ENCODE measurements around the gene JADE3.

JADE3 gene

DNA sequence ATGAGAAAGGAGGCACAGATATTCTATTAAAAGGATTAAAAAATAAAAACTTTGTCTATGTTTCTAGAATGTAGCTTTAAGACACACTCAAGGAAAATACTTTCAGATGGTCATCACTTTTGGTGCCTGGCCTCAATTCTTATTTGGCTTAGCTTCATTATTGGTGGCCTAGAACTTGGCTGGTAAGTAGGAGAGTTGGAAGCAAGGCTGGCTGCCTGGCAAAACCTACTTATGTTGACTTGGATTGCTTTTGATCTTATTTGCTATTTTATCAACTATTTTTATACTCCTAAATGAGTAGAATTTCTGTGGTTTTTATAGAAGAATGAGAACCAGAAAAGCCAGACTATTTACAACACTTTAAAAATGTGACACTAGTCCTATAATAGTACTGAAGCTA lies 35.3 kb upstream of the JADE3 start:
- Histone ChIP-seq H2BK120ac (ENCODE audit: low read depth, low read length) (no peak overlapping the region), H3K36me3 (ENCODE audit: control insufficient read depth, insufficient read depth, low read length) (no peaks in the 10 kb centered on the region), H2AK5ac (ENCODE audit: low read length) (no peak overlapping the region), H3K9ac (ENCODE audit: low read length) (no peak overlapping the region), H3K4ac (ENCODE audit: low read depth, low read length) (no peak overlapping the region), H2BK5ac (ENCODE audit: low read length) (no peak overlapping the region), H4K8ac (ENCODE audit: low read depth, low read length) (no peak overlapping the region), H4K5ac (ENCODE audit: low read length) (no peak overlapping the region), H3K4me3 (ENCODE audit: low read length) (no peak overlapping the region), H3K23ac (ENCODE audit: low read length) (no peak overlapping the region), H3K56ac (ENCODE audit: low read length) (no peak overlapping the region), H3K27me3 (ENCODE audit: insufficient read depth, low read length, poor library complexity) (no peaks in the 10 kb centered on the region), H3K4me2 (ENCODE audit: low read length) (no peak overlapping the region), H3K79me2 (ENCODE audit: control insufficient read depth, insufficient read depth, low read length) (no peaks in the 10 kb centered on the region), H3K79me1 (ENCODE audit: low read length) (no peaks in the 10 kb centered on the region), H3K27ac (ENCODE audit: low read depth, low read length) (no peak overlapping the region), H2BK15ac (replicated peaks; ENCODE audit: low read depth) (no peak overlapping the region), H3K4me1 (ENCODE audit: control insufficient read depth, low read depth, low read length) (no peaks in the 10 kb centered on the region), H3K18ac (ENCODE audit: low read length) (no peak overlapping the region)
- DNase-seq = no peak

DNA sequence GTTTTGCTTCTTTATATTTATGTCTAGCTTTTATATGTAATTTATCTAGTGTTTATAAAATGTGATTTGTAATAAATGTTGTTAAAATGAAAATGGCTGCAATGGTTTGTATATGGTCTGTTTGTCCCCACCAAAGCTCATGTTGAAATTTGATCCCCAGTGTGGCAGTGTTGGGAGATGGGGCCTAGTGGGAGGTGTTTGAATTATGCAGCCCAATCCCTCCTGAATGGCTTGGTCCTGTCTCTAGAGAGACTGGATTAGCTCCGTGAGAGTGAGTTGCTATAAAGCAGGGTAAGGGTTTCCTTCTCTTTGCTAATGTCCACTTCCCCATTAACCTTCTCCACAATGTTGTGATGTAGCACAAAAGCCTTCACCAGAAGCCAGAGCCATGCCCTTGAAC lies 30.0 kb upstream of the JADE3 start:
- H3K4me3 ChIP-seq (ENCODE audit: low read length) = no peak overlapping the region
- no CpG with 5 or more reads among the region's 1 CpG for WGBS (ENCODE audit: extremely low coverage, insufficient coverage, low lambda C conversion rate)
- peak; percentile 45 for DNase-seq
- H2BK15ac ChIP-seq (replicated peaks; ENCODE audit: low read depth) = no peak overlapping the region
- H3K56ac ChIP-seq (ENCODE audit: low read length) = no peak overlapping the region
- H3K79me1 ChIP-seq (ENCODE audit: low read length) = no peaks in the 10 kb centered on the region
- no peak overlapping the region for H2BK120ac ChIP-seq (ENCODE audit: low read depth, low read length)
- H3K9ac ChIP-seq (ENCODE audit: low read length) = no peak overlapping the region
- no peak overlapping the region for H3K4ac ChIP-seq (ENCODE audit: low read depth, low read length)
- H3K36me3 ChIP-seq (ENCODE audit: control insufficient read depth, insufficient read depth, low read length) = no peaks in the 10 kb centered on the region
- no peak overlapping the region for H3K18ac ChIP-seq (ENCODE audit: low read length)
- no peak overlapping the region for H3K4me2 ChIP-seq (ENCODE audit: low read length)
- no peak overlapping the region for H3K27ac ChIP-seq (ENCODE audit: low read depth, low read length)
- no peak overlapping the region for H3K23ac ChIP-seq (ENCODE audit: low read length)
- no peak overlapping the region for H4K8ac ChIP-seq (ENCODE audit: low read depth, low read length)
- no peak overlapping the region for H2AK5ac ChIP-seq (ENCODE audit: low read length)
- no peak overlapping the region for H2BK5ac ChIP-seq (ENCODE audit: low read length)
- no peaks in the 10 kb centered on the region for H3K4me1 ChIP-seq (ENCODE audit: control insufficient read depth, low read depth, low read length)
- no peaks in the 10 kb centered on the region for H3K79me2 ChIP-seq (ENCODE audit: control insufficient read depth, insufficient read depth, low read length)
- no peaks in the 10 kb centered on the region for H3K27me3 ChIP-seq (ENCODE audit: insufficient read depth, low read length, poor library complexity)
- no peak overlapping the region for H4K5ac ChIP-seq (ENCODE audit: low read length)

DNA sequence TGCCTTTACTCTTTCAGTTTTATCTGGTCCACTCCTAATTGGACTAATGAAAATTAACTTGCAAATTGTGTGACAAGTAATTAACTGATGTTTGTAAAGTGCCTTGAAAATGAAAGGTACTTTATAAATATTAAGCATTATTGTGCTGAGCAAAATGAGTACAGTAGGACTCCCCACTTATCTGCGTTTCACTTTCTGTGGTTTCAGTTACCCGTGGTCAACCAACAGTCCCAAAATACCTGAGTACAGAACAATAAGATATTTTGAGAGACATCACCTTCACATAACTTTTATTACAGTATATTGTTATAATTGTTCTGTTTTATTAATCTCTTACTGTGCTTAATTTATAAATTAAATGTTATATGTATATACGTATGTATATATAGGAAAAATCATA lies 27.4 kb upstream of the JADE3 start:
- Histone ChIP-seq H3K27ac (ENCODE audit: low read depth, low read length) (no peak overlapping the region), H2BK15ac (replicated peaks; ENCODE audit: low read depth) (no peak overlapping the region), H4K8ac (ENCODE audit: low read depth, low read length) (no peak overlapping the region), H3K23ac (ENCODE audit: low read length) (no peak overlapping the region), H3K4ac (ENCODE audit: low read depth, low read length) (no peak overlapping the region), H3K56ac (ENCODE audit: low read length) (no peak overlapping the region), H3K18ac (ENCODE audit: low read length) (no peak overlapping the region), H4K5ac (ENCODE audit: low read length) (no peak overlapping the region), H2BK120ac (ENCODE audit: low read depth, low read length) (no peak overlapping the region), H3K9ac (ENCODE audit: low read length) (no peak overlapping the region), H3K4me3 (ENCODE audit: low read length) (no peak overlapping the region), H3K79me1 (ENCODE audit: low read length) (no peaks in the 10 kb centered on the region), H3K36me3 (ENCODE audit: control insufficient read depth, insufficient read depth, low read length) (no peaks in the 10 kb centered on the region), H3K4me2 (ENCODE audit: low read length) (no peak overlapping the region), H3K79me2 (ENCODE audit: control insufficient read depth, insufficient read depth, low read length) (no peaks in the 10 kb centered on the region), H2AK5ac (ENCODE audit: low read length) (no peak overlapping the region), H2BK5ac (ENCODE audit: low read length) (no peak overlapping the region), H3K27me3 (ENCODE audit: insufficient read depth, low read length, poor library complexity) (no peaks in the 10 kb centered on the region), H3K4me1 (ENCODE audit: control insufficient read depth, low read depth, low read length) (no peaks in the 10 kb centered on the region)
- no CpG with 5 or more reads among the region's 3 CpGs for WGBS (ENCODE audit: extremely low coverage, insufficient coverage, low lambda C conversion rate)
- DNase-seq = no peak

DNA sequence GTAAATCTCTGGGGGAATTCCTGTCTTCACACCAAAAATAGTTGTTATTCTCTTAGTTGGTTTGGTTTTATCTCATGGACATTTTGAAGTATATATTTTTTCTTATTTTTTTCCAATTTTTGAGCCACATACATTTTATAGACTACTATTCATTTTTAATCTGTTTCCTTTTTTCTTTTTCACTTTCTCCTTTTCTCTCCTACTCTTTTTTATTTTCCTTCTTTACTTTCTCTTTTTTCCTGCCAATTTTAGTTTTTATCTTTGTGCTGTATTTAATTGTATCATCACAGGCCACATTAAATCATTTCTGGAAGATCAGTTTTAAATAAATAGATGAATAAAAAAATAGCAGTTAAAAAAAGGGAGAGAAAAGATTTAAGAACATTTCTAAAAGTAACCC lies 14.0 kb upstream of the JADE3 start:
- no peak overlapping the region for H2BK15ac ChIP-seq (replicated peaks; ENCODE audit: low read depth)
- no peaks in the 10 kb centered on the region for H3K79me2 ChIP-seq (ENCODE audit: control insufficient read depth, insufficient read depth, low read length)
- H3K27ac ChIP-seq (ENCODE audit: low read depth, low read length) = no peak overlapping the region
- no peaks in the 10 kb centered on the region for H3K27me3 ChIP-seq (ENCODE audit: insufficient read depth, low read length, poor library complexity)
- no peak overlapping the region for H2AK5ac ChIP-seq (ENCODE audit: low read length)
- H3K23ac ChIP-seq (ENCODE audit: low read length) = no peak overlapping the region
- H3K9ac ChIP-seq (ENCODE audit: low read length) = no peak overlapping the region
- no peak overlapping the region for H3K56ac ChIP-seq (ENCODE audit: low read length)
- H2BK5ac ChIP-seq (ENCODE audit: low read length) = no peak overlapping the region
- H3K18ac ChIP-seq (ENCODE audit: low read length) = no peak overlapping the region
- H3K4me1 ChIP-seq (ENCODE audit: control insufficient read depth, low read depth, low read length) = no peaks in the 10 kb centered on the region
- no peak overlapping the region for H4K5ac ChIP-seq (ENCODE audit: low read length)
- H3K79me1 ChIP-seq (ENCODE audit: low read length) = no peaks in the 10 kb centered on the region
- H3K4me2 ChIP-seq (ENCODE audit: low read length) = no peak overlapping the region
- H3K4ac ChIP-seq (ENCODE audit: low read depth, low read length) = no peak overlapping the region
- no peak overlapping the region for H2BK120ac ChIP-seq (ENCODE audit: low read depth, low read length)
- no peaks in the 10 kb centered on the region for H3K36me3 ChIP-seq (ENCODE audit: control insufficient read depth, insufficient read depth, low read length)
- no peak overlapping the region for H4K8ac ChIP-seq (ENCODE audit: low read depth, low read length)
- no peak overlapping the region for H3K4me3 ChIP-seq (ENCODE audit: low read length)
- DNase-seq = no peak

DNA sequence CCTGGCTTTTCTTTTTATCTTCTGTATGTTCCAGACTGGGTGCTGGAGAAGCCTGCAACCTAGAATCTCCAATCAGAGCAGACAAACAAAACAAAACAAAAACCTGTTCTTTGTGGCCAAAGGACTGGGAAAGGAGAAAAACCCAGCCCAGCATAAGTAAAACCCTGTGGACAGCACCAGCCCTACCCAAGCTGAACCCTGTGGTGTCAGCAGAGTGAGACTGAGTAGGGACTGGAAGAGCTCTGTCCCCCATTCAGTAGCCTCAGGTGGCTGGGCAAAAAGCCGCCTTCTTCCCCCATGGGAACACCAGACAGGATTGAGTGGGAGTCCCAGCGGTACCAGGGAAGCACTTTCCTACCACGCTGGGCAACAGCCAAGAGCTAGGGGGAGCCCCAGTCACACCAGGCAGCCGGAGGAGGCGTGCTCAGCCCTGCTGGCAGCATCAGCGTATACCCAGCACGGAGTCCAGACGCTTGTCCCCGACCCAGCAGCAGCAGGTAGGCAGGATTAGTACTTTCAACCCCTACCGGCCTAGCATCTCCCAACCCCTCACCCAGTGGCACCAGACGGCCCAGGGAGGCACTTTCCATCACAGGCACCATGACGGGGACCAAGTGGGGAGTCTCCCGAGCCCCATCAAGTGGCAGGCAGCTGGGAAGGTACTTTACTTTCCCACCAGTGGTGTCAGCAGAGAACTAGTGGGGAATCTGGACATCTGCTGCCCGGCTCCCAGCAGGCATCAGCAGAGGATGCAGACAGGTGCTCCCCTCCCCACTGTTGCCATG lies 8.6 kb upstream of the JADE3 start:
- Histone ChIP-seq H3K4me2 (ENCODE audit: low read length) (peak overlapping the region; percentile 56), H3K4ac (ENCODE audit: low read depth, low read length) (no peak overlapping the region), H3K4me1 (ENCODE audit: control insufficient read depth, low read depth, low read length) (no peaks in the 10 kb centered on the region), H2AK5ac (ENCODE audit: low read length) (no peak overlapping the region), H2BK5ac (ENCODE audit: low read length) (no peak overlapping the region), H3K27ac (ENCODE audit: low read depth, low read length) (no peak overlapping the region), H4K8ac (ENCODE audit: low read depth, low read length) (no peak overlapping the region), H3K36me3 (ENCODE audit: control insufficient read depth, insufficient read depth, low read length) (no peaks in the 10 kb centered on the region), H4K5ac (ENCODE audit: low read length) (no peak overlapping the region), H3K79me1 (ENCODE audit: low read length) (no peaks in the 10 kb centered on the region), H3K18ac (ENCODE audit: low read length) (no peak overlapping the region), H3K9ac (ENCODE audit: low read length) (no peak overlapping the region), H3K56ac (ENCODE audit: low read length) (no peak overlapping the region), H3K4me3 (ENCODE audit: low read length) (no peak overlapping the region), H2BK15ac (replicated peaks; ENCODE audit: low read depth) (no peak overlapping the region), H3K79me2 (ENCODE audit: control insufficient read depth, insufficient read depth, low read length) (no peaks in the 10 kb centered on the region), H3K27me3 (ENCODE audit: insufficient read depth, low read length, poor library complexity) (no peaks in the 10 kb centered on the region), H2BK120ac (ENCODE audit: low read depth, low read length) (no peak overlapping the region), H3K23ac (ENCODE audit: low read length) (no peak overlapping the region)
- peak; percentile 82 for DNase-seq
- WGBS (ENCODE audit: extremely low coverage, insufficient coverage, low lambda C conversion rate) = no CpG with 5 or more reads among the region's 14 CpGs

DNA sequence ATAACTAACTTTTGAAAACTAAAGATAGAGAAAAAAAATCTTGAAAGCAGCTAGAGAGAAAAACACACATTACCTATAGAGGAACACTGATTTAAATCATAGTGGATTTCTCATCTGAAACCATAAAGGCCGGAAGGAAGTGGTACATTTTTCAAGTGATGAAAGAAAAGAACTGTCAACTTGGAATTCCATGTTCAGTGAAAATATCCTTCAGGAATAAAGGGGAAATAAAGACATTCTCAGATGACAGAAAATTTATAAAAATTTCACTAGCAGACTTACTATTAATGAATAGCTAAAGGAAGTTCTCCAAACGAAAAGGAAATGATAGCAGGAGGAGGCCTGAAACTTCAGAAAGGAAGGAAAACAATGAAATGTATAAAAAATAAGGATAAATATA lies 7.6 kb upstream of the JADE3 start:
- WGBS (ENCODE audit: extremely low coverage, insufficient coverage, low lambda C conversion rate) = no CpG with 5 or more reads among the region's 2 CpGs
- Histone ChIP-seq H3K4me3 (ENCODE audit: low read length) (no peak overlapping the region), H3K36me3 (ENCODE audit: control insufficient read depth, insufficient read depth, low read length) (no peaks in the 10 kb centered on the region)

More for the DNA sequence above, 7.6 kb upstream of the JADE3 start:
- H3K18ac ChIP-seq (ENCODE audit: low read length) = no peak overlapping the region
- no peak overlapping the region for H2AK5ac ChIP-seq (ENCODE audit: low read length)
- DNase-seq = no peak
- H2BK15ac ChIP-seq (replicated peaks; ENCODE audit: low read depth) = no peak overlapping the region
- H3K23ac ChIP-seq (ENCODE audit: low read length) = no peak overlapping the region
- H3K4me1 ChIP-seq (ENCODE audit: control insufficient read depth, low read depth, low read length) = no peaks in the 10 kb centered on the region
- H3K27ac ChIP-seq (ENCODE audit: low read depth, low read length) = no peak overlapping the region
- H4K5ac ChIP-seq (ENCODE audit: low read length) = no peak overlapping the region
- no peak overlapping the region for H3K4me2 ChIP-seq (ENCODE audit: low read length)
- H3K4ac ChIP-seq (ENCODE audit: low read depth, low read length) = no peak overlapping the region
- H3K79me1 ChIP-seq (ENCODE audit: low read length) = no peaks in the 10 kb centered on the region
- no peak overlapping the region for H3K56ac ChIP-seq (ENCODE audit: low read length)
- H2BK120ac ChIP-seq (ENCODE audit: low read depth, low read length) = no peak overlapping the region
- no peaks in the 10 kb centered on the region for H3K27me3 ChIP-seq (ENCODE audit: insufficient read depth, low read length, poor library complexity)
- H3K79me2 ChIP-seq (ENCODE audit: control insufficient read depth, insufficient read depth, low read length) = no peaks in the 10 kb centered on the region
- no peak overlapping the region for H4K8ac ChIP-seq (ENCODE audit: low read depth, low read length)
- H2BK5ac ChIP-seq (ENCODE audit: low read length) = no peak overlapping the region
- no peak overlapping the region for H3K9ac ChIP-seq (ENCODE audit: low read length)

All from mesendoderm (in vitro differentiated cells).